SK-N-SH treated with all-trans-retinoic acid at 6 μM for 48 hours (cell line): Measurements from ENCODE around the gene PRSS22.

Experiments used
- ATAC-seq: fragments of 200-7000 bp; cut with Tn5 transposase; 3 replicates; pipeline ENCODE4 v1.9.1; 2020; ENCODE audit warnings: mild to moderate bottlenecking, moderate library complexity
- ARNTL ChIP-seq: fragments of 450-650 bp; formaldehyde crosslinking; IDR thresholded peaks from 2 replicates; pipeline ENCODE4 v1.5.0; 2020; ENCODE audit warnings: low read depth, mild to moderate bottlenecking, moderate library complexity, borderline replicate concordance
- CSDC2 ChIP-seq: fragments of 250-450 bp; sonication (Bioruptor Pico); IDR thresholded peaks from 2 replicates; pipeline ENCODE4 v1.5.0; 2020; ENCODE audit warnings: mild to moderate bottlenecking, moderate library complexity
- ESRRG ChIP-seq: fragments of 250-450 bp; sonication (Bioruptor Pico); IDR thresholded peaks from 2 replicates; pipeline ENCODE4 v1.6.1; 2021; ENCODE audit warnings: mild to moderate bottlenecking
- GLIS3 ChIP-seq: fragments of 250-450 bp; sonication (Bioruptor Pico); IDR thresholded peaks from 2 replicates; pipeline ENCODE4 v1.5.0; 2020; ENCODE audit warnings: mild to moderate bottlenecking, moderate library complexity
- ISL1 ChIP-seq: fragments of 250-450 bp; sonication (Bioruptor Pico); IDR thresholded peaks from 2 replicates; pipeline ENCODE4 v2.1.2; 2022; ENCODE audit warnings: mild to moderate bottlenecking, moderate library complexity
- OSR1 ChIP-seq: fragments of 250-450 bp; sonication (Bioruptor Pico); IDR thresholded peaks from 2 replicates; pipeline ENCODE4 v1.8.0; 2022; ENCODE audit warnings: moderate library complexity, mild to moderate bottlenecking, inconsistent platforms
- PPARA ChIP-seq: fragments of 250-450 bp; sonication (Bioruptor Pico); IDR thresholded peaks from 2 replicates; pipeline ENCODE4 v1.5.0; 2020; ENCODE audit warnings: mild to moderate bottlenecking, borderline replicate concordance
- RARB ChIP-seq: fragments of 250-450 bp; sonication (Bioruptor Pico); IDR thresholded peaks from 2 replicates; pipeline ENCODE4 v1.8.0; 2021; ENCODE audit warnings: mild to moderate bottlenecking, moderate library complexity
- SNAI2 ChIP-seq: fragments of 250-450 bp; sonication (Bioruptor Pico); IDR thresholded peaks from 2 replicates; pipeline ENCODE4 v1.5.0; 2020; ENCODE audit warnings: mild to moderate bottlenecking, moderate library complexity
- TCF4 ChIP-seq: fragments of 250-450 bp; sonication (Bioruptor Pico); IDR thresholded peaks from 2 replicates; pipeline ENCODE4 v1.8.0; 2021; ENCODE audit warnings: mild to moderate bottlenecking, moderate library complexity, borderline replicate concordance
- TOX ChIP-seq: fragments of 250-450 bp; sonication (Bioruptor Pico); IDR thresholded peaks from 2 replicates; pipeline ENCODE4 v1.8.0; 2021; ENCODE audit warnings: mild to moderate bottlenecking, moderate library complexity, borderline replicate concordance
- ZC3H10 ChIP-seq: fragments of 250-450 bp; sonication (Bioruptor Pico); IDR thresholded peaks from 2 replicates; pipeline ENCODE4 v1.5.1; 2021; ENCODE audit warnings: mild to moderate bottlenecking, moderate library complexity
- ZFP3 ChIP-seq: fragments of 250-450 bp; sonication (Bioruptor Pico); IDR thresholded peaks from 2 replicates; pipeline ENCODE4 v1.5.0; 2020; ENCODE audit warnings: mild to moderate bottlenecking, moderate library complexity
- ZFP30 ChIP-seq: fragments of 450-650 bp; formaldehyde crosslinking; IDR thresholded peaks from 2 replicates; pipeline ENCODE4 v1.5.0; 2022; ENCODE audit warnings: mild to moderate bottlenecking, moderate library complexity
- ZNF70 ChIP-seq: fragments of 450-650 bp; formaldehyde crosslinking; IDR thresholded peaks from 2 replicates; pipeline ENCODE4 v1.5.0; 2020; ENCODE audit warnings: mild to moderate bottlenecking, moderate library complexity
- ZNF8 ChIP-seq: fragments of 450-650 bp; formaldehyde crosslinking; IDR thresholded peaks from 2 replicates; pipeline ENCODE4 v1.5.0; 2020; ENCODE audit warnings: mild to moderate bottlenecking, moderate library complexity
- TF ChIP-seq, protein P1 (sequence below): fragments of 250-450 bp; sonication (Bioruptor Pico); IDR thresholded peaks from 2 replicates; pipeline ENCODE4 v1.8.0; 2020; ENCODE audit warnings: mild to moderate bottlenecking, moderate library complexity, borderline replicate concordance
- TF ChIP-seq, protein P2 (sequence below): fragments of 250-450 bp; sonication (Bioruptor Pico); IDR thresholded peaks from 2 replicates; pipeline ENCODE4 v1.5.1; 2020; ENCODE audit warnings: low read depth, mild to moderate bottlenecking, moderate library complexity
- TF ChIP-seq, protein P3 (sequence below): fragments of 250-450 bp; sonication (Bioruptor Pico); IDR thresholded peaks from 2 replicates; pipeline ENCODE4 v1.5.0; 2020; ENCODE audit warnings: mild to moderate bottlenecking, moderate library complexity
- TF ChIP-seq, protein P4 (sequence below): fragments of 250-450 bp; sonication (Bioruptor Pico); IDR thresholded peaks from 2 replicates; pipeline ENCODE4 v1.5.1; 2021; ENCODE audit warnings: mild to moderate bottlenecking, moderate library complexity
- TF ChIP-seq, protein P5 (sequence below): fragments of 250-450 bp; sonication (Bioruptor Pico); IDR thresholded peaks from 2 replicates; pipeline ENCODE4 v1.8.0; 2021; ENCODE audit warnings: low read depth, mild to moderate bottlenecking, moderate library complexity, borderline replicate concordance

PRSS22 gene

DNA sequence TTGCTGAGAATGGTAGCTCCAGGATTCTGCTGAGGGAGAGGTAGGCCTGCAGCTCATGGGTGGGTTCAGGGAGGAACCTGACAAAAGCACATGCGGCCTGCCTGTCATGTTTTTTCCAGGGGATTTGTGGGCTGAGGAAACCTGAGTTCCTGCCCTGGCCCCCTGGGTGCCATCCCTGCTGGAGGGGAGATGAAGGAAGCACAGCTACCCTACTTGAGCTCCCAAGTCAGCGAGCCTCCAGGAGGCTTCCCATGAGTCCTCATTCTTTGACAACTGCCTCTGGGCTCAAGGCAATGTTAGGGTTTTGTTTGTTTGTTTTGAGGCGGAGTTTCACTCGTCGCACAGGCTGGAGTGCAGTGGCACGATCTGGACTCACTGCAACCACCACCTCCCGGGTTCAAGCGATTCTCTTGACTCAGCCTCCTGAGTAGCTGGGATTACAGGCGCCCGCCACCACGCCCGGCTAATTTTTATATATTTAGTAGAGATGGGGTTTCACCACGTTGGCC, 41.6 kb upstream of the PRSS22 start:
- TF ChIP-seq ARNTL (CRISPR knock-in tag) = no peak
- no peak for TF ChIP-seq GLIS3 (CRISPR knock-in tag)
- TF ChIP-seq, all 23 proteins: peak for 0
- no peak for ATAC-seq

DNA sequence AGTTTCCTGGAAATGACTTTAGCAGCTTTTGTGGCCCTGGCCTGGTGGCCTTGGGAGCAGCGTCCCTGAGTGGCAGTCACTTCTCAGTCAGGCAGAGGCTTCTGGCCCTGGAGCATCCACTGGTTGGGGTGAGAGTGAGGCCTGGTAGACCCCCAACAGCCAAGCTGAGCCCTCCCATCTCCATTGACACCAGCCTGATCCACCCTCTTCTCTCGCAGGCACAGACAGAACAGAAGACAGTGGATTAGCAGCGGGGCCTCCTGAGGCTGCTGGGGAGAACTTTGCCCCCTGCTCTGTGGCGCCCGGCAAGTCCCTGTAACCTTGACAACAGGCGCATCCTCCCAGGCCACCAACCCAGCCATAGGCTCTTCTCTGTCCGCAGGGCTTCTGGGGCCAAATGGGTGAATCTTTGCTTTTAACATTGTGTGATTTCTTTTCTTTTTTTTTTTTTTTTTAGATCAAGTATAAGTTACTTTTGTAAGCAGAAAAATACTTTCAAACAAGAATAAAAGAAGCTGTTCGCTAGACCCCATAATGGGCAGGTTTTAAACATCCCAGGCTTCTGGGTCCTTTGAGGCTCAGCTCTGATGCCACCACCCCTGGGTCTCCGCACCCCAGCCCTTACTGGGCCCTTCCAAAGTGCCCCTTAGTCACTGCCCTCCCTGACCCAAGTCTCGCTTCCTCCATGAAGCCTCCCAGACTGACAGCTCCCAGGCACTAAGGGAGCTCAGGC, 41.0 kb upstream of the PRSS22 start:
- TF ChIP-seq ESRRG (CRISPR knock-in tag) (no peak), SNAI2 (CRISPR knock-in tag) (no peak), PPARA (no peak), CSDC2 (CRISPR knock-in tag) (no peak), TCF4 (CRISPR knock-in tag) (no peak), ZFP30 (CRISPR knock-in tag) (no peak)
- TF ChIP-seq, protein P1, sequence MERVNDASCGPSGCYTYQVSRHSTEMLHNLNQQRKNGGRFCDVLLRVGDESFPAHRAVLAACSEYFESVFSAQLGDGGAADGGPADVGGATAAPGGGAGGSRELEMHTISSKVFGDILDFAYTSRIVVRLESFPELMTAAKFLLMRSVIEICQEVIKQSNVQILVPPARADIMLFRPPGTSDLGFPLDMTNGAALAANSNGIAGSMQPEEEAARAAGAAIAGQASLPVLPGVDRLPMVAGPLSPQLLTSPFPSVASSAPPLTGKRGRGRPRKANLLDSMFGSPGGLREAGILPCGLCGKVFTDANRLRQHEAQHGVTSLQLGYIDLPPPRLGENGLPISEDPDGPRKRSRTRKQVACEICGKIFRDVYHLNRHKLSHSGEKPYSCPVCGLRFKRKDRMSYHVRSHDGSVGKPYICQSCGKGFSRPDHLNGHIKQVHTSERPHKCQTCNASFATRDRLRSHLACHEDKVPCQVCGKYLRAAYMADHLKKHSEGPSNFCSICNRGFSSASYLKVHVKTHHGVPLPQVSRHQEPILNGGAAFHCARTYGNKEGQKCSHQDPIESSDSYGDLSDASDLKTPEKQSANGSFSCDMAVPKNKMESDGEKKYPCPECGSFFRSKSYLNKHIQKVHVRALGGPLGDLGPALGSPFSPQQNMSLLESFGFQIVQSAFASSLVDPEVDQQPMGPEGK = no peak
- TF ChIP-seq, protein P2, sequence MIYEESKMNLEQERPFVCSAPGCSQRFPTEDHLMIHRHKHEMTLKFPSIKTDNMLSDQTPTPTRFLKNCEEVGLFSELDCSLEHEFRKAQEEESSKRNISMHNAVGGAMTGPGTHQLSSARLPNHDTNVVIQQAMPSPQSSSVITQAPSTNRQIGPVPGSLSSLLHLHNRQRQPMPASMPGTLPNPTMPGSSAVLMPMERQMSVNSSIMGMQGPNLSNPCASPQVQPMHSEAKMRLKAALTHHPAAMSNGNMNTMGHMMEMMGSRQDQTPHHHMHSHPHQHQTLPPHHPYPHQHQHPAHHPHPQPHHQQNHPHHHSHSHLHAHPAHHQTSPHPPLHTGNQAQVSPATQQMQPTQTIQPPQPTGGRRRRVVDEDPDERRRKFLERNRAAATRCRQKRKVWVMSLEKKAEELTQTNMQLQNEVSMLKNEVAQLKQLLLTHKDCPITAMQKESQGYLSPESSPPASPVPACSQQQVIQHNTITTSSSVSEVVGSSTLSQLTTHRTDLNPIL (CRISPR knock-in tag) = no peak
- TF ChIP-seq, protein P3, sequence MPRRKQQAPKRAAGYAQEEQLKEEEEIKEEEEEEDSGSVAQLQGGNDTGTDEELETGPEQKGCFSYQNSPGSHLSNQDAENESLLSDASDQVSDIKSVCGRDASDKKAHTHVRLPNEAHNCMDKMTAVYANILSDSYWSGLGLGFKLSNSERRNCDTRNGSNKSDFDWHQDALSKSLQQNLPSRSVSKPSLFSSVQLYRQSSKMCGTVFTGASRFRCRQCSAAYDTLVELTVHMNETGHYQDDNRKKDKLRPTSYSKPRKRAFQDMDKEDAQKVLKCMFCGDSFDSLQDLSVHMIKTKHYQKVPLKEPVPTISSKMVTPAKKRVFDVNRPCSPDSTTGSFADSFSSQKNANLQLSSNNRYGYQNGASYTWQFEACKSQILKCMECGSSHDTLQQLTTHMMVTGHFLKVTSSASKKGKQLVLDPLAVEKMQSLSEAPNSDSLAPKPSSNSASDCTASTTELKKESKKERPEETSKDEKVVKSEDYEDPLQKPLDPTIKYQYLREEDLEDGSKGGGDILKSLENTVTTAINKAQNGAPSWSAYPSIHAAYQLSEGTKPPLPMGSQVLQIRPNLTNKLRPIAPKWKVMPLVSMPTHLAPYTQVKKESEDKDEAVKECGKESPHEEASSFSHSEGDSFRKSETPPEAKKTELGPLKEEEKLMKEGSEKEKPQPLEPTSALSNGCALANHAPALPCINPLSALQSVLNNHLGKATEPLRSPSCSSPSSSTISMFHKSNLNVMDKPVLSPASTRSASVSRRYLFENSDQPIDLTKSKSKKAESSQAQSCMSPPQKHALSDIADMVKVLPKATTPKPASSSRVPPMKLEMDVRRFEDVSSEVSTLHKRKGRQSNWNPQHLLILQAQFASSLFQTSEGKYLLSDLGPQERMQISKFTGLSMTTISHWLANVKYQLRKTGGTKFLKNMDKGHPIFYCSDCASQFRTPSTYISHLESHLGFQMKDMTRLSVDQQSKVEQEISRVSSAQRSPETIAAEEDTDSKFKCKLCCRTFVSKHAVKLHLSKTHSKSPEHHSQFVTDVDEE = no peak
- ATAC-seq = no peak

DNA sequence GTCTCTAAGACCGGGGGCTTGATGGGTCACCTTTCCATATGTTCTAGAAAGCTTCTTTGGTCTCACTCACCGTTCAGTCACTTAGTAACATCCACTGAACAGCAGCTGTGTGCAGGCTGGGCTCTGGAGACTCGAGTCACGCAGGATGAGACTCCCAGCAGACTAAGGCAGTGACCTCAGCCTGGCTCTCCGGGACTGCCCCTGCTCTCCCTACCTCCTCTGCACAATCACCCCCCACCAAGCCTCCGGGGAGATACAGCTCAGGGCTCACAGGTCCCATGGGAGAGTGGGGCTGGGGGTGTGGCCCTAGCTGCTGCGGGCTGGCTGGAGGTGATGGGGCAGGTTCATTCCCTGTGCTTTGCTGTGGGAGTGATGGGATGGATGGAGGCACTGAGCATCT, 39.1 kb upstream of the PRSS22 start:
- no peak for ATAC-seq
- TF ChIP-seq OSR1 (CRISPR knock-in tag) = no peak
- TF ChIP-seq, protein P1 = no peak
- no peak for TF ChIP-seq ZFP30 (CRISPR knock-in tag)
- TF ChIP-seq, protein P4, sequence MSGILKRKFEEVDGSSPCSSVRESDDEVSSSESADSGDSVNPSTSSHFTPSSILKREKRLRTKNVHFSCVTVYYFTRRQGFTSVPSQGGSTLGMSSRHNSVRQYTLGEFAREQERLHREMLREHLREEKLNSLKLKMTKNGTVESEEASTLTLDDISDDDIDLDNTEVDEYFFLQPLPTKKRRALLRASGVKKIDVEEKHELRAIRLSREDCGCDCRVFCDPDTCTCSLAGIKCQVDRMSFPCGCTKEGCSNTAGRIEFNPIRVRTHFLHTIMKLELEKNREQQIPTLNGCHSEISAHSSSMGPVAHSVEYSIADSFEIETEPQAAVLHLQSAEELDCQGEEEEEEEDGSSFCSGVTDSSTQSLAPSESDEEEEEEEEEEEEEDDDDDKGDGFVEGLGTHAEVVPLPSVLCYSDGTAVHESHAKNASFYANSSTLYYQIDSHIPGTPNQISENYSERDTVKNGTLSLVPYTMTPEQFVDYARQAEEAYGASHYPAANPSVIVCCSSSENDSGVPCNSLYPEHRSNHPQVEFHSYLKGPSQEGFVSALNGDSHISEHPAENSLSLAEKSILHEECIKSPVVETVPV (CRISPR knock-in tag) = no peak
- TF ChIP-seq ARNTL (CRISPR knock-in tag) = no peak
- no peak for TF ChIP-seq ZC3H10 (CRISPR knock-in tag)
- TF ChIP-seq ZNF8 (CRISPR knock-in tag) = no peak
- no peak for TF ChIP-seq RARB (CRISPR knock-in tag)
- no peak for TF ChIP-seq ESRRG (CRISPR knock-in tag)
- TF ChIP-seq, all 23 proteins: peak for 0

DNA sequence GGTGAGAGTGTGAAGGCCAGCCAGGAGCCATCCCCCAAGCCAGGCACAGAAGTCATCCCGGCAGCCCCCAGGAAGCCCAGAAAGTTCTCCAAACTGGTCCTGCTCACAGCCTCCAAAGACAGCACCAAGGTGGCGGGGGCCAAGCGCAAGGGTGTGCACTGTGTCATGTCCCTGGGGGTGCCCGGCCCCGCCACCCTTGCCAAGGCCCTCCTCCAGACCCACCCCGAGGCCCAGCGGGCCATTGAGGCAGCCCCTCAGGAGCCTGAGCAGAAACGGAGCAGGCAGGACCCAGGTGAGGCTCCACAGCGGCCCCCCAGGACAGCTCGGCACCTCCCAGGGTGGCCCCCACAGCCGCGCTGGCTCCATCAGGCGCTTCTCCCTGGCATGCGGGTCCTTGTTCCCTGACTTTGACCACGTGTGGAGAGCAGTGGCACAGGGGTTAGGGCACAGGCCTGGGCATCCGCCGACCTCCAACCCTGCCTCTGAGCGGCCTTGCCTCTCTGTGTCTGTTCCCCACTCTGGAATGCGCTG, 38.6 kb upstream of the PRSS22 start:
- no peak for ATAC-seq
- no peak for TF ChIP-seq ESRRG (CRISPR knock-in tag)
- TF ChIP-seq ISL1 (CRISPR knock-in tag) = no peak
- TF ChIP-seq GLIS3 (CRISPR knock-in tag) = no peak
- no peak for TF ChIP-seq CSDC2 (CRISPR knock-in tag)
- TF ChIP-seq, protein P5, sequence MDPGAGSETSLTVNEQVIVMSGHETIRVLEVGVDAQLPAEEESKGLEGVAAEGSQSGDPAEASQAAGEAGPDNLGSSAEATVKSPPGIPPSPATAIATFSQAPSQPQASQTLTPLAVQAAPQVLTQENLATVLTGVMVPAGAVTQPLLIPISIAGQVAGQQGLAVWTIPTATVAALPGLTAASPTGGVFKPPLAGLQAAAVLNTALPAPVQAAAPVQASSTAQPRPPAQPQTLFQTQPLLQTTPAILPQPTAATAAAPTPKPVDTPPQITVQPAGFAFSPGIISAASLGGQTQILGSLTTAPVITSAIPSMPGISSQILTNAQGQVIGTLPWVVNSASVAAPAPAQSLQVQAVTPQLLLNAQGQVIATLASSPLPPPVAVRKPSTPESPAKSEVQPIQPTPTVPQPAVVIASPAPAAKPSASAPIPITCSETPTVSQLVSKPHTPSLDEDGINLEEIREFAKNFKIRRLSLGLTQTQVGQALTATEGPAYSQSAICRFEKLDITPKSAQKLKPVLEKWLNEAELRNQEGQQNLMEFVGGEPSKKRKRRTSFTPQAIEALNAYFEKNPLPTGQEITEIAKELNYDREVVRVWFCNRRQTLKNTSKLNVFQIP (CRISPR knock-in tag) = no peak
- TF ChIP-seq ARNTL (CRISPR knock-in tag) = no peak
- no peak for TF ChIP-seq ZNF70 (CRISPR knock-in tag)
- TF ChIP-seq ZFP30 (CRISPR knock-in tag) = no peak
- no peak for TF ChIP-seq TOX (CRISPR knock-in tag)
- TF ChIP-seq ZFP3 (CRISPR knock-in tag) = no peak
- no peak for TF ChIP-seq TCF4 (CRISPR knock-in tag)
- TF ChIP-seq, protein P3 = no peak
